GM19193 (cell line): ENCODE data around the gene CACNB1.

Experiments used
- POLR2A ChIP-seq: IDR thresholded peaks from 4 replicates; pipeline ENCODE4 v1.6.1; 2011; ENCODE audit not compliant: insufficient read depth, insufficient read length; ENCODE audit errors: extremely low read depth

CACNB1 gene

GRCh38 chr17:39199820-39200069 is 2.3 kb upstream of the CACNB1 start:
- peak; percentile 55 for TF ChIP-seq POLR2A

- TF ChIP-seq POLR2A = no peak
Measured at GRCh38 chr17:39198186-39198566, 707 bp upstream of the CACNB1 start.

GRCh38 chr17:39196808-39197291 is 619 bp downstream of the CACNB1 start:
- TF ChIP-seq POLR2A = no peak

- TF ChIP-seq POLR2A = no peak
Measured at GRCh38 chr17:39196241-39196807, 1.1 kb downstream of the CACNB1 start.

GRCh38 chr17:39195568-39196160 is 1.8 kb downstream of the CACNB1 start:
- TF ChIP-seq POLR2A = no peak

GRCh38 chr17:39194985-39195524 is 2.4 kb downstream of the CACNB1 start:
- TF ChIP-seq POLR2A = no peak

- no peak for TF ChIP-seq POLR2A
Measured at GRCh38 chr17:39194089-39194984, 3.1 kb downstream of the CACNB1 start.

GRCh38 chr17:39193346-39193745 is 4.1 kb downstream of the CACNB1 start:
- no peak for TF ChIP-seq POLR2A

- no peak for TF ChIP-seq POLR2A
Measured at GRCh38 chr17:39192901-39193300, 4.6 kb downstream of the CACNB1 start.

GRCh38 chr17:39191750-39192510 is 5.5 kb downstream of the CACNB1 start:
- TF ChIP-seq POLR2A = no peak

GRCh38 chr17:39187152-39187830 is 10.2 kb downstream of the CACNB1 start:
- TF ChIP-seq POLR2A = no peak

- TF ChIP-seq POLR2A = no peak
Measured at GRCh38 chr17:39186481-39187002, 10.9 kb downstream of the CACNB1 start.

GRCh38 chr17:39183720-39184119 is 13.7 kb downstream of the CACNB1 start:
- TF ChIP-seq POLR2A = no peak

- TF ChIP-seq POLR2A = no peak
Measured at GRCh38 chr17:39183045-39183444, 14.4 kb downstream of the CACNB1 start.
